Keratinocyte (primary cell): ENCODE data around the gene SLC9A8.

Source experiments
- CTCF ChIP-seq, 3 experiments: IDR thresholded peaks in 1 of 3; conservative IDR thresholded peaks in 1 of 3; optimal IDR thresholded peaks in 1 of 3; 2 replicates in 2 of 3; 3 replicates in 1 of 3; pipeline versions ENCODE3 to v1.5.1; 2011; ENCODE audit warnings: low read length in 3 of 3, mild to moderate bottlenecking in 3 of 3, moderate library complexity in 2 of 3, control low read depth in 1 of 3, inconsistent platforms in 1 of 3; ENCODE audit not compliant: insufficient read depth in 2 of 3; ENCODE audit errors: extremely low read depth in 1 of 3
- EZH2 ChIP-seq: IDR thresholded peaks from one replicate; pipeline ENCODE4 v1.6.1; 2012; ENCODE audit warnings: inconsistent platforms, mild to moderate bottlenecking, low read length, moderate library complexity

- TF ChIP-seq CTCF (optimal IDR thresholded peaks at IDR 0.05 in 1 of 3, IDR thresholded peaks at IDR 0.05 in 1 of 3, conservative IDR thresholded peaks at IDR 0.05 in 1 of 3; ENCODE audit: extremely low read depth in 1 of 3, insufficient read depth in 2 of 3, low read length in 3 of 3) (peak; percentile 44 to 65 (median 49)), EZH2 (no peak)
Measured at GRCh38 chr20:49846206-49846807, 33.7 kb downstream of the SLC9A8 start.
